ENCODE measurements around the gene OPCML. TPM values are rescaled to one million over a fixed set of nuclear protein-coding genes. Genes with fewer than 3 reads are reported as not detected.

Gene OPCML
- total RNA-seq, 1 experiment from 2014 or later = not detected

GRCh38 chr11:132422722-132423121, 1109.6 kb downstream of the OPCML start:
- no peak for TF ChIP-seq EZH2 (IDR thresholded peaks at IDR 0.05; ENCODE audit: low read length, unreplicated experiment)
- TF ChIP-seq, protein P1, sequence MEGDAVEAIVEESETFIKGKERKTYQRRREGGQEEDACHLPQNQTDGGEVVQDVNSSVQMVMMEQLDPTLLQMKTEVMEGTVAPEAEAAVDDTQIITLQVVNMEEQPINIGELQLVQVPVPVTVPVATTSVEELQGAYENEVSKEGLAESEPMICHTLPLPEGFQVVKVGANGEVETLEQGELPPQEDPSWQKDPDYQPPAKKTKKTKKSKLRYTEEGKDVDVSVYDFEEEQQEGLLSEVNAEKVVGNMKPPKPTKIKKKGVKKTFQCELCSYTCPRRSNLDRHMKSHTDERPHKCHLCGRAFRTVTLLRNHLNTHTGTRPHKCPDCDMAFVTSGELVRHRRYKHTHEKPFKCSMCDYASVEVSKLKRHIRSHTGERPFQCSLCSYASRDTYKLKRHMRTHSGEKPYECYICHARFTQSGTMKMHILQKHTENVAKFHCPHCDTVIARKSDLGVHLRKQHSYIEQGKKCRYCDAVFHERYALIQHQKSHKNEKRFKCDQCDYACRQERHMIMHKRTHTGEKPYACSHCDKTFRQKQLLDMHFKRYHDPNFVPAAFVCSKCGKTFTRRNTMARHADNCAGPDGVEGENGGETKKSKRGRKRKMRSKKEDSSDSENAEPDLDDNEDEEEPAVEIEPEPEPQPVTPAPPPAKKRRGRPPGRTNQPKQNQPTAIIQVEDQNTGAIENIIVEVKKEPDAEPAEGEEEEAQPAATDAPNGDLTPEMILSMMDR (conservative IDR thresholded peaks at IDR 0.05; ENCODE audit: low read depth, low read length) = no peak
- no peak for TF ChIP-seq EZH2phosphoT487 (IDR thresholded peaks at IDR 0.05; ENCODE audit: borderline replicate concordance, low read length)
- no peak overlapping the region for H3K4me3 ChIP-seq (ENCODE audit: low read length)
- ChIA-PET CTCF (no interaction called here), POLR2A (ENCODE audit: unreplicated experiment) (no interaction called here)
- H3F3A ChIP-seq (ENCODE audit: low read length, unreplicated experiment) = no peaks in the 10 kb centered on the region
- no peaks in the 10 kb centered on the region for H4K20me1 ChIP-seq (ENCODE audit: low read length)
- no peak overlapping the region for H3K9ac ChIP-seq (ENCODE audit: low read length)
- no peaks in the 10 kb centered on the region for H3K9me2 ChIP-seq (replicated peaks; ENCODE audit: low read length)
- H3K4me2 ChIP-seq (ENCODE audit: low read length) = no peak overlapping the region
- BruUV-seq (replicated peaks) = no TSS peak
- no peaks in the 10 kb centered on the region for H3K36me3 ChIP-seq (ENCODE audit: low read depth, low read length)
- H3K4me1 ChIP-seq (ENCODE audit: insufficient read depth, low read length) = no peaks in the 10 kb centered on the region
- intact Hi-C loops (cut with micrococcal nuclease) = no loop called here
- no peaks in the 10 kb centered on the region for H3K79me2 ChIP-seq (ENCODE audit: low read length)
- no peaks in the 10 kb centered on the region for H3K27me3 ChIP-seq (ENCODE audit: low read length)
- no peak for DNase-seq
- H3K9me3 ChIP-seq (ENCODE audit: low read length) = peaks cover 15% of the 10 kb centered on the region; the same call in 1 of the 2 replicates
- H3K27ac ChIP-seq (ENCODE audit: low read length) = no peak overlapping the region
- no peak for ATAC-seq
- no peak overlapping the region for H2AFZ ChIP-seq (ENCODE audit: low read length)

DNA sequence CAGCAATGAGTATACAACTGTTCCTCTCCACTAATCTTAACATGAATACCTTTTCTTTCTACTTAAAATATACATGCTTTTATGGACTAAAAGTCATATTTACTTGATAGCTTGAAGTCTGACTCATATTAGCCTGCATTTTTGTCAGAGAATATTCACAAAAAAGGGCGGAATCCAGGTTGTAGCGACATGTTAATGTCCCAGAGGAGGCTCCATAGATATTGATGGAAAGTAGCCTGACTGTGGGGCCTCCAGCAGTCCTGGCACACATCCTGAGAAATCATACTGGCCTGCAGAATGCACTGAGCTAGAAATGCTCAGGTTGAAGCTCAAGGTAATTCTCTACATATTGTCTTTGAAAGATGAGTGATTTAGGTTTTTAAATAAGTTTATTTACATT, 1110.7 kb downstream of the OPCML start:
- Histone ChIP-seq H3K4me3 (ENCODE audit: low read length) (no peak overlapping the region), H3K27ac (ENCODE audit: low read length) (no peak overlapping the region), H3K4me1 (ENCODE audit: insufficient read depth, low read length) (no peaks in the 10 kb centered on the region), H3K9me2 (replicated peaks; ENCODE audit: low read length) (no peaks in the 10 kb centered on the region), H3K9me3 (ENCODE audit: low read length) (peaks cover 15% of the 10 kb centered on the region; the same call in 1 of the 2 replicates), H3F3A (ENCODE audit: low read length, unreplicated experiment) (no peaks in the 10 kb centered on the region), H3K79me2 (ENCODE audit: low read length) (no peaks in the 10 kb centered on the region), H3K36me3 (ENCODE audit: low read depth, low read length) (no peaks in the 10 kb centered on the region), H3K9ac (ENCODE audit: low read length) (no peak overlapping the region), H3K4me2 (ENCODE audit: low read length) (no peak overlapping the region), H2AFZ (ENCODE audit: low read length) (no peak overlapping the region), H3K27me3 (ENCODE audit: low read length) (no peaks in the 10 kb centered on the region), H4K20me1 (ENCODE audit: low read length) (no peaks in the 10 kb centered on the region)
- TF ChIP-seq, protein P1 (conservative IDR thresholded peaks at IDR 0.05; ENCODE audit: low read depth, low read length) = no peak
- TF ChIP-seq EZH2 (IDR thresholded peaks at IDR 0.05; ENCODE audit: low read length, unreplicated experiment) (no peak), EZH2phosphoT487 (IDR thresholded peaks at IDR 0.05; ENCODE audit: borderline replicate concordance, low read length) (no peak)
- no peak for ATAC-seq
- intact Hi-C loops (cut with micrococcal nuclease) = no loop called here
- ChIA-PET POLR2A (ENCODE audit: unreplicated experiment) (no interaction called here), CTCF (no interaction called here)
- DNase-seq = no peak
- BruUV-seq (replicated peaks) = no TSS peak

DNA sequence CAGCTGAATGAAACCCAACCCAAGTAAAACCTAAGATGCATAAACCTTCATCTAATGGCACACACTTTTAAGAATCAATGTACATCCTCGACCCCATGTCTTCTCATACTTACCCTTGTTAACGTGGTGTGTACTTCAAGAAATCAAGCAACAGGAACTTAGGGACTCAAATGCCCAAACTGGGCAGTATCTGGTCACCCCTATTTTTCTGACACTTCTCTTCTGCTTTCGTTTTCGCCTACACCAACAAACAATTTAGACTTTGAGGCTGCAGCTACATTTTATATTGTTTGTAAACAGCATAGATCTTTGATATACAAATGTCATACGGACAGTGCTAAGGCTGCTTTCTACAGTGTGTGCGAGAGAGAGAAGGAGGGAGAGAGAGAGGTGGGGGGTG, 1117.8 kb downstream of the OPCML start:
- DNase-seq = no peak
- no peaks in the 10 kb centered on the region for H3K4me1 ChIP-seq (ENCODE audit: insufficient read depth, low read length)

More for the DNA sequence above, 1117.8 kb downstream of the OPCML start:
- no peaks in the 10 kb centered on the region for H3F3A ChIP-seq (ENCODE audit: low read length, unreplicated experiment)
- no peak overlapping the region for H3K4me3 ChIP-seq (ENCODE audit: low read length)
- no peaks in the 10 kb centered on the region for H3K27me3 ChIP-seq (ENCODE audit: low read length)
- no peak for ATAC-seq
- no TSS peak for BruUV-seq (replicated peaks)
- no peaks in the 10 kb centered on the region for H4K20me1 ChIP-seq (ENCODE audit: low read length)
- no peak overlapping the region for H2AFZ ChIP-seq (ENCODE audit: low read length)
- H3K36me3 ChIP-seq (ENCODE audit: low read depth, low read length) = no peaks in the 10 kb centered on the region
- CTCF ChIA-PET = no interaction called here
- no peak overlapping the region for H3K9ac ChIP-seq (ENCODE audit: low read length)
- no peak overlapping the region for H3K27ac ChIP-seq (ENCODE audit: low read length)
- H3K9me2 ChIP-seq (replicated peaks; ENCODE audit: low read length) = no peaks in the 10 kb centered on the region
- H3K9me3 ChIP-seq (ENCODE audit: low read length) = no peaks in the 10 kb centered on the region; the same call in 1 of the 2 replicates
- TF ChIP-seq, protein P1 (conservative IDR thresholded peaks at IDR 0.05; ENCODE audit: low read depth, low read length) = no peak
- TF ChIP-seq EZH2 (IDR thresholded peaks at IDR 0.05; ENCODE audit: low read length, unreplicated experiment) (no peak), EZH2phosphoT487 (IDR thresholded peaks at IDR 0.05; ENCODE audit: borderline replicate concordance, low read length) (no peak)
- H3K79me2 ChIP-seq (ENCODE audit: low read length) = no peaks in the 10 kb centered on the region
- no peak overlapping the region for H3K4me2 ChIP-seq (ENCODE audit: low read length)
- POLR2A ChIA-PET (ENCODE audit: unreplicated experiment) = no interaction called here
- intact Hi-C loops (cut with micrococcal nuclease) = no loop called here

Data from PC-3 (cell line).